Activated CD4-positive, alpha-beta T cell treated with anti-CD3 and anti-CD28 coated beads, Interleukin-2, amount 50 U/mL, for 24 hours (primary cell): ENCODE data around the gene DIPK1A.
"Not testable (repeated sequence)": the region's sequence is repeated elsewhere in the genome, so short reads cannot be mapped to it uniquely, and the experiment has no call there.

ENCODE experiments used
- DNase-seq, 2 donors: peaks; one replicate each; pipeline ENCODE4 v3.0.0-alpha.2; 2020; ENCODE audit warnings: low read depth in 1 of 2, low spot score in 1 of 2

DIPK1A gene

GRCh38 chr1:92980732-92981647 lies 19.7 kb upstream of the DIPK1A start:
- no peak for DNase-seq

GRCh38 chr1:92975551-92976232 lies 14.4 kb upstream of the DIPK1A start:
- DNase-seq: no peak

- not testable (repeated sequence) for DNase-seq
Observed at GRCh38 chr1:92974112-92974511, 12.8 kb upstream of the DIPK1A start.

GRCh38 chr1:92973203-92973897 lies 12.1 kb upstream of the DIPK1A start:
- no peak for DNase-seq

GRCh38 chr1:92972409-92973129 lies 11.3 kb upstream of the DIPK1A start:
- DNase-seq: no peak

- not testable (repeated sequence) for DNase-seq
Observed at GRCh38 chr1:92971932-92972331, 10.7 kb upstream of the DIPK1A start.

GRCh38 chr1:92970990-92971689 lies 9.9 kb upstream of the DIPK1A start:
- DNase-seq: no peak

GRCh38 chr1:92969517-92969916 lies 8.3 kb upstream of the DIPK1A start:
- DNase-seq: no peak

- DNase-seq: no peak
Observed at GRCh38 chr1:92968138-92969032, 7.1 kb upstream of the DIPK1A start.

GRCh38 chr1:92964998-92965397 lies 3.7 kb upstream of the DIPK1A start:
- DNase-seq: no peak

GRCh38 chr1:92964316-92964715 lies 3.1 kb upstream of the DIPK1A start:
- no peak for DNase-seq

GRCh38 chr1:92961896-92962752 lies 862 bp upstream of the DIPK1A start:
- peak; percentile 24 to 73 for DNase-seq

GRCh38 chr1:92960395-92961130 lies 699 bp downstream of the DIPK1A start:
- DNase-seq: peak; percentile 38 to 63

- DNase-seq: no peak
Observed at GRCh38 chr1:92958203-92958970, 2.9 kb downstream of the DIPK1A start.

- DNase-seq: no peak
Observed at GRCh38 chr1:92957030-92957734, 4.1 kb downstream of the DIPK1A start.

- DNase-seq: no peak
Observed at GRCh38 chr1:92956254-92957029, 4.8 kb downstream of the DIPK1A start.
